Large intestine (tissue), 3 donors: Measurements from ENCODE around the gene TKFC. TPM values are rescaled to one million over a fixed set of nuclear protein-coding genes. Genes with fewer than 3 reads are reported as not detected.

Source experiments
- DNase-seq, 2 donors: peaks; one replicate each; pipeline versions ENCODE4 v3.0.0 to v3.0.0-alpha.2; 2013
- H3K27ac ChIP-seq: one replicate; pipeline ENCODE4 v1.5.1; 2013; ENCODE audit warnings: low read length
- H3K27me3 ChIP-seq: 2 replicates; pipeline ENCODE4 v1.6.1; 2013; ENCODE audit warnings: low read length; ENCODE audit not compliant: control insufficient read depth, insufficient read depth
- H3K36me3 ChIP-seq: 2 replicates; pipeline ENCODE4 v1.6.1; 2013; ENCODE audit warnings: low read length; ENCODE audit not compliant: control insufficient read depth, insufficient read depth
- H3K4me1 ChIP-seq: one replicate; pipeline ENCODE4 v1.6.1; 2013; ENCODE audit warnings: low read length; ENCODE audit not compliant: control insufficient read depth, insufficient read depth
- H3K4me3 ChIP-seq: one replicate; pipeline ENCODE4 v1.5.1; 2013; ENCODE audit warnings: low read length
- H3K9me3 ChIP-seq: one replicate; pipeline ENCODE4 v1.6.1; 2013; ENCODE audit warnings: mild to moderate bottlenecking, low read depth, low read length, moderate library complexity; ENCODE audit not compliant: control insufficient read depth
- WGBS: methylation state at CpG from one replicate; pipeline ENCODE4 v1.1.5; 2013; ENCODE audit warnings: low lambda C conversion rate; ENCODE audit not compliant: insufficient coverage; 5-methylcytosine and 5-hydroxymethylcytosine counted together
- polyA plus RNA-seq: library from polyadenylated mRNA; unstranded; fragments of 120-200 nt; gene quantifications from one replicate; pipeline ENCODE4 v1.2.1, GENCODE V29; 2013

The TKFC gene
- polyA plus RNA-seq, 1 donor = 285 TPM

- Histone ChIP-seq H3K4me1 (peaks cover 26% of the 10 kb centered on the region), H3K36me3 (peaks cover 89% of the 10 kb centered on the region), H3K27ac (peak overlapping the region; percentile 52), H3K4me3 (no peak overlapping the region), H3K27me3 (no peaks in the 10 kb centered on the region), H3K9me3 (no peaks in the 10 kb centered on the region)
- peak in 1 of 2 donors; percentile 62 for DNase-seq
- 86% methylated on average over 1 of the region's 14 CpGs for WGBS
Observed at GRCh38 chr11:61345954-61346843, 13.2 kb downstream of the TKFC start.

GRCh38 chr11:61347916-61348461, 15.0 kb downstream of the TKFC start:
- no peak overlapping the region for H3K27ac ChIP-seq
- peaks cover 85% of the 10 kb centered on the region for H3K36me3 ChIP-seq
- 30% methylated on average over 2 of the region's 11 CpGs for WGBS
- H3K4me1 ChIP-seq = peaks cover 26% of the 10 kb centered on the region
- H3K27me3 ChIP-seq = no peaks in the 10 kb centered on the region
- H3K4me3 ChIP-seq = no peak overlapping the region
- DNase-seq = peak in 1 of 2 donors; percentile 48
- H3K9me3 ChIP-seq = no peaks in the 10 kb centered on the region

GRCh38 chr11:61349189-61349751, 16.2 kb downstream of the TKFC start:
- Histone ChIP-seq H3K36me3 (peaks cover 84% of the 10 kb centered on the region), H3K4me1 (peaks cover 26% of the 10 kb centered on the region), H3K4me3 (no peak overlapping the region), H3K27me3 (no peaks in the 10 kb centered on the region), H3K27ac (no peak overlapping the region), H3K9me3 (no peaks in the 10 kb centered on the region)
- no CpG with 5 or more reads among the region's 12 CpGs for WGBS
- no peak for DNase-seq

- H3K4me1 ChIP-seq = peaks cover 24% of the 10 kb centered on the region
- H3K27ac ChIP-seq = no peak overlapping the region
- no peaks in the 10 kb centered on the region for H3K9me3 ChIP-seq
- H3K4me3 ChIP-seq = no peak overlapping the region
- DNase-seq = no peak
- no CpG with 5 or more reads among the region's 10 CpGs for WGBS
- H3K27me3 ChIP-seq = no peaks in the 10 kb centered on the region
- peaks cover 81% of the 10 kb centered on the region for H3K36me3 ChIP-seq
Observed at GRCh38 chr11:61349916-61350315, 16.9 kb downstream of the TKFC start.

GRCh38 chr11:61350336-61350735, 17.3 kb downstream of the TKFC start:
- Histone ChIP-seq H3K9me3 (no peaks in the 10 kb centered on the region), H3K4me3 (no peak overlapping the region), H3K27me3 (no peaks in the 10 kb centered on the region), H3K4me1 (peaks cover 20% of the 10 kb centered on the region), H3K27ac (no peak overlapping the region), H3K36me3 (peaks cover 77% of the 10 kb centered on the region)
- no peak for DNase-seq
- no CpG with 5 or more reads among the region's 1 CpG for WGBS

GRCh38 chr11:61350803-61351202, 17.8 kb downstream of the TKFC start:
- Histone ChIP-seq H3K9me3 (no peaks in the 10 kb centered on the region), H3K4me1 (peaks cover 15% of the 10 kb centered on the region), H3K27me3 (no peaks in the 10 kb centered on the region), H3K27ac (no peak overlapping the region), H3K36me3 (peaks cover 72% of the 10 kb centered on the region), H3K4me3 (no peak overlapping the region)
- 100% methylated on average over 1 of the region's 8 CpGs for WGBS
- no peak for DNase-seq

- Histone ChIP-seq H3K36me3 (peaks cover 70% of the 10 kb centered on the region), H3K27ac (no peak overlapping the region), H3K9me3 (no peaks in the 10 kb centered on the region), H3K4me1 (peaks cover 5% of the 10 kb centered on the region), H3K27me3 (no peaks in the 10 kb centered on the region), H3K4me3 (no peak overlapping the region)
- no peak for DNase-seq
- WGBS = 75% methylated on average over 4 of the region's 8 CpGs
Observed at GRCh38 chr11:61352038-61352437, 19.0 kb downstream of the TKFC start.

- Histone ChIP-seq H3K4me1 (peaks cover 10% of the 10 kb centered on the region), H3K27me3 (no peaks in the 10 kb centered on the region), H3K36me3 (peaks cover 57% of the 10 kb centered on the region), H3K9me3 (no peaks in the 10 kb centered on the region), H3K4me3 (no peak overlapping the region), H3K27ac (no peak overlapping the region)
- WGBS = 93% methylated on average over 3 of the region's 15 CpGs
- no peak for DNase-seq
Observed at GRCh38 chr11:61353131-61354067, 20.4 kb downstream of the TKFC start.

- H3K27ac ChIP-seq = no peak overlapping the region
- no peak for DNase-seq
- no peak overlapping the region for H3K4me3 ChIP-seq
- H3K27me3 ChIP-seq = no peaks in the 10 kb centered on the region
- H3K9me3 ChIP-seq = no peaks in the 10 kb centered on the region
- peaks cover 16% of the 10 kb centered on the region for H3K4me1 ChIP-seq
- WGBS = no CpG with 5 or more reads among the region's 2 CpGs
- H3K36me3 ChIP-seq = peaks cover 49% of the 10 kb centered on the region
Observed at GRCh38 chr11:61354208-61354607, 21.2 kb downstream of the TKFC start.

- Histone ChIP-seq H3K9me3 (no peaks in the 10 kb centered on the region), H3K4me1 (peaks cover 31% of the 10 kb centered on the region), H3K27me3 (no peaks in the 10 kb centered on the region), H3K4me3 (no peak overlapping the region), H3K27ac (peak overlapping the region; percentile 26), H3K36me3 (peaks cover 28% of the 10 kb centered on the region)
- DNase-seq = no peak
- WGBS = no CpG with 5 or more reads among the region's 4 CpGs
Observed at GRCh38 chr11:61356706-61357105, 23.7 kb downstream of the TKFC start.
